HT-29 (cell line): ENCODE measurements around the gene MBOAT7. TPM values are rescaled to one million over a fixed set of nuclear protein-coding genes. Genes with fewer than 3 reads are reported as not detected.
"Not testable (repeated sequence)": the region's sequence is repeated elsewhere in the genome, so short reads cannot be mapped to it uniquely, and the experiment has no call there.

Source experiments
- DNase-seq: peaks from one replicate; pipeline ENCODE4 v3.0.0-alpha.2; 2015; ENCODE audit warnings: low spot score
- total RNA-seq: library from RNA; depleted of rRNA; stranded (reverse); fragments of >200 nt; shearing (Covaris generic); gene quantifications from 2 replicates; pipeline ENCODE4 v1.2.3, GENCODE V29; 2014

MBOAT7 gene
- total RNA-seq, 1 experiment from 2014 or later, result 285 TPM

GRCh38 chr19:54189735-54190502, 539 bp upstream of the MBOAT7 start:
- DNase-seq, result peak; percentile 100

- peak; percentile 79 for DNase-seq
These were observed 1.0 kb downstream of the MBOAT7 start for GRCh38 chr19:54188215-54188871.

GRCh38 chr19:54186934-54187381, 2.4 kb downstream of the MBOAT7 start:
- no peak for DNase-seq

- DNase-seq, result no peak
These were observed 3.0 kb downstream of the MBOAT7 start for GRCh38 chr19:54186351-54186750.

- DNase-seq, result no peak
These were observed 5.9 kb downstream of the MBOAT7 start for GRCh38 chr19:54183431-54183830.

GRCh38 chr19:54181894-54182293, 7.5 kb downstream of the MBOAT7 start:
- not testable (repeated sequence) for DNase-seq

GRCh38 chr19:54180691-54181091, 8.7 kb downstream of the MBOAT7 start:
- DNase-seq, result no peak

GRCh38 chr19:54179921-54180461, 9.4 kb downstream of the MBOAT7 start:
- peak; percentile 99 for DNase-seq

- DNase-seq, result no peak
These were observed 10.0 kb downstream of the MBOAT7 start for GRCh38 chr19:54179262-54179852.

GRCh38 chr19:54178581-54179261, 10.7 kb downstream of the MBOAT7 start:
- peak; percentile 63 for DNase-seq

- DNase-seq, result no peak
These were observed 15.2 kb downstream of the MBOAT7 start for GRCh38 chr19:54173951-54174834.

GRCh38 chr19:54173359-54173699, 16.1 kb downstream of the MBOAT7 start:
- DNase-seq, result no peak

- peak; percentile 98 for DNase-seq
These were observed 16.7 kb downstream of the MBOAT7 start, which contains the start of gene TMC4 for GRCh38 chr19:54172471-54173358. Gene TMC4, minus strand, starts transcription at chr19:54173160. Its CDS starts 43 bp downstream, at chr19:54173117.

GRCh38 chr19:54171736-54172431, 17.5 kb downstream of the MBOAT7 start:
- DNase-seq, result not testable (repeated sequence)

GRCh38 chr19:54169149-54169740, 20.1 kb downstream of the MBOAT7 start:
- no peak for DNase-seq

- peak; percentile 98 for DNase-seq
These were observed 21.0 kb downstream of the MBOAT7 start for GRCh38 chr19:54168174-54168917.

- no peak for DNase-seq
These were observed 24.2 kb downstream of the MBOAT7 start for GRCh38 chr19:54165222-54165621.
